GM19099 (cell line): ENCODE measurements around the gene PROCR.

Source experiments
- POLR2A ChIP-seq: IDR thresholded peaks from 3 replicates; pipeline ENCODE4 v1.6.1; 2011; ENCODE audit warnings: low read depth; ENCODE audit not compliant: insufficient read length; ENCODE audit errors: extremely low read depth

Gene PROCR

DNA sequence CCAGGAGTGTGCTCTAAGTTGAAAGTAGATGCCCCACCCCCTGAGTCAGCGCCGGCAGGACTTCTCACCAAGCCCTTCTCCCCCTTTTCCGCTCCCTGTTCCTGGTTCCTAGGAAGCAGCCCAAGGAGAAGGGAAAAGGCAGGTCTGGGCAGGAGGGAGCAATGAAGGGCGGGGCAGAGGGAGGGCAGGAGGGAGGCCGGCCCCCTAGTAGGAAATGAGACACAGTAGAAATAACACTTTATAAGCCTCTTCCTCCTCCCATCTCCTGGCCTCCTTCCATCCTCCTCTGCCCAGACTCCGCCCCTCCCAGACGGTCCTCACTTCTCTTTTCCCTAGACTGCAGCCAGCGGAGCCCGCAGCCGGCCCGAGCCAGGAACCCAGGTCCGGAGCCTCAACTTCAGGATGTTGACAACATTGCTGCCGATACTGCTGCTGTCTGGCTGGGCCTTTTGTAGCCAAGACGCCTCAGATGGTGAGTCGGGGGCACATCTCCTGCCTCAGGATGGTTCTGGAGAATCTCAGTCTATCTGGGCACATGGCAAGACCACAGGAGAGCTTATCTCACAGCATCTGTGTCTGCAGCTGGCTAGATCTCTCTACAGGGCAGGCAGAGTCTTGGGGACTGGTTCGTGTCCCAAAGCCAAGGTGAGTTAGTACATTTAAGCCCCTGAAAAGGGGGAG is at the start of gene PROCR:
Gene PROCR, plus strand, starts transcription at position 320 of the 681 bp plus-strand sequence. Its CDS starts 83 bp downstream, at position 403.
- no peak for TF ChIP-seq POLR2A

DNA sequence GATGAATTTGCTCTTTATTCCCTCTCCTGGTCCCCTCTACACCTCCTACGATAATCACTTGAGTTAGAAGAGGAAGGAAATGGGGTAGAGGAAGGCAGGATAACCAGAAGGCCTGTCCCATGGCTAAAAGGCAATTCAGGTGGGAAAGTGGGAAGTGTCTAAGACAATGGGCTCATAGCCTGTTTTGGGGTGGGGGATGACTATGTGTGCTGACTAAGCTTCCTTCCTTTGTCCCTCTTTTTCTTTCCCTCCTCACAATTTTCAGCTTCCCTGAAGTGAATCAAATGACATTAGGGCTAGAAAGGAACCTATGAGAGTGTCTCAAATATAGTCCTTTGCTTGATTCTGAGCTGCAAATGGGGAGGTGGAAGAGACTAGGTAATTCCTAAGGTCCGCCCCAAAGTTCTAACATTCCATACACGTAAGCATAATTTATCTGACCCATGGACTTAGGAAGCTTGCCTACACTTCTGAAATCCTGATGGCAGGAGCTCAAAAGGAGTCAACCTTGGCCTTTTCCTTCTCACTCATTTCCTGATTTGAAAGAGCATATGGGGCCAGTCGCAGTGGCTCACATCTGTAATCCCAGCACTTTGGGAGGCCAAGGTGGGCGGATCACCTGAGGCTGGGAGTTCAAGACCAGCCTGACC is 49.0 kb upstream of the PROCR start:
- TF ChIP-seq POLR2A: no peak

GRCh38 chr20:35125753-35126152 is 46.1 kb upstream of the PROCR start:
- no peak for TF ChIP-seq POLR2A

GRCh38 chr20:35129647-35130069 is 42.2 kb upstream of the PROCR start:
- TF ChIP-seq POLR2A: no peak

DNA sequence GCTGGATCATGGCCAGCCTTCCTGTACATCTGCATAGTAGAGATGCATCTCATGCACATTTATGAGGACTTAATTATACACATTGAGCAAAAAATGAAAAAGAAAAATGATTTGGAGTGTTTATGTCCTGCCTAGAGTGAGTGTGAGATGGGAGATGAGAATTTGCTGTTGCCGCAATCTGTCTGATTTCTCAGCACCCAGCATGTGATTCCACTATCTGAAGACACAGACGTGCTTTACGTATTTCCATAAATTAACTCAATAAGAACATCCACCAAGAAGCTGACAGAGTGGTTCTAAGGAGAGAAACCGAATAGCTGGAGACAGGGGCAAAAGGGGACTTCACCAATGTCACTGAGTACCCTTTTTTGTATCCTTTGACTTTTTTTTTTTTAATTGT is 39.9 kb upstream of the PROCR start:
- TF ChIP-seq POLR2A: no peak

GRCh38 chr20:35133031-35133430 is 38.8 kb upstream of the PROCR start:
- no peak for TF ChIP-seq POLR2A

DNA sequence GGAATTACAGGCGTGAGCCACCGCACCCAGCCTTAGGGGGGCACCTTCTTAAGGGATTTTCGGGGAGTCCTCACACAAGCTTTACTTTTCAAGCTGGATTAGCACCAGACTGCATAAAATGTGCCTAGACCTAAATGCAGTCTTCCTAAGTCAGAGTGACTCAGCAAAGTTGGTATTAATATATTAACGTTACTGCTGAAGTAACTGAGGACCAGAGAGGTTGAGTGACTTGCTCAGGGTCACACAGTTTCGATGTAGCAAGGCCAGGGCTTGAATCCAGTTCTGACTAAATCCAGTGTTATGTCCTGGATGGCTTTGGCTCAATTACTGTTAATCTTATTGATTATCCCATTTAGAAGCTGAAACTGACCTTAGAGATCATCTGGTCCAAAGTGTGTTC is 38.1 kb upstream of the PROCR start:
- no peak for TF ChIP-seq POLR2A

DNA sequence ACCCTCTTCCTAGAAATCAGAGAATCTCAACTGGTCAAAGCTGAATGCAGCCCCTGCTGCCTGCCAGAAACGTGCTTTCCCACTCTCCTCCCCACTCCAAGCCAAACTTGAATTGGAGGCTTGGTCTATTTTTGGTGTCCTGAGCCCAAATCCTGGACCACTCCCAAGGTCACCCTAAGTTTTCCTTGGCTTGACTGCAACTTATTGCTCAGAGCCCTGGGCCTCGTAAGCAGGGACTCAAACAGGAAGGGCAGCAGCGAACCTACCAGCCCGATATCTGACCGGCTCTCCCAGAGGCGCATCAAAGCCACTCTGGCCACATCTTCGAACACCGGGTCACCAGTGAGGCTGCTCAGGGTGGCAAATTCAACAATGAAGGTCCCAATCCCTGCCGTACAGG is 37.4 kb upstream of the PROCR start:
- TF ChIP-seq POLR2A: no peak

- TF ChIP-seq POLR2A: no peak
Measured at GRCh38 chr20:35134880-35135279, 37.0 kb upstream of the PROCR start.

DNA sequence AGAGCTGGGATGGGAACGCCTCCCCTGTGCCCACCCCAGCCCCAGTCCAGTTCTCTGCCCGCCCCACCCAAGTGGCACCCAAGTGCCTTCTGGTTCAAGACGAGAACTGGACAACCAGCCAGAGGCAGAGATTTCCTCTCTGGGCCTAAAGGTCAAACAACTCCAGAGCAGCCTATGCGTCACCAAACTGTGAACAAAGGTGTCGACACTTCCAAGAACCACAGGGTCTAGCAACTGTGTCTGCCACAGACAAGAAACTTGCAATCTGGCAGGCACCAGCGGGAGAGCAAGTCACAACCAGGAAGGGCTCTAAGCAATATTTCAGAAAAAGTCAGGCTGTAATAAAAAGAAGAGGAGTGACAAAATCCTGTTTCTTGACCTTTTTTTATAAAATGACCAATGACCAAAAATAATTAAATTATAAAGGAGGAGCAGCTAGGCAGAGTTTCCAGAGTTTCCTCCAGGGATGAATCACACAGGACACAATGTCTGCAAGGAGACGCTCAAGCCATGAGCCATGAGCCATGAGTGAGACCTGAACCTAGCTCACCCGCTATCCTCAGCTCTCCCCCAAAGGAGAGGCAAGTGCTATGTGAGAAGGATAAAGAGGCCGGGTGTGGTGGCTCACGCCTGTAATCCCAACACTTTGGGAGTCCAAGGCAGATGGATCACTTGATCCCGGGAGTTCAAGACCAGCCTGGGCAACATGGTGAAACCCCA is 35.8 kb upstream of the PROCR start:
- TF ChIP-seq POLR2A: no peak

DNA sequence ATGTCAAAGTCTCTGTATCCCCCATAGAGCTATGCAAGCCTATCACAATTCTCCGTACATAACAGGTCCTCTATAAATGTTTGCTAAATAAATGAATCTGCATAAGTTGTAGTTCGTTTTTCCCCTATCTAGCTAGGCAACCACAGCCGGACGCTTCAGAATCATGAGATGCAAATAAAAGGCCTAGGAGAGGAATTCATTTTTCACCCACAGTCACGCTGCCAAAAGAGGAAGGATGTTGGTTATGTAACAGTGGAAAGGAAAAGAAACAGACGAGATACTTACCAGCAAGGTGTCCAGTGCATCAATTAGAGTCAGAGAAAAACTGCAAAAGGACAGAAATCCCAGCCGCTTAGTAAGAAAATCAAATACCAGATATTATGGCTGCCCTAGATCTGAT is 27.2 kb upstream of the PROCR start:
- no peak for TF ChIP-seq POLR2A

DNA sequence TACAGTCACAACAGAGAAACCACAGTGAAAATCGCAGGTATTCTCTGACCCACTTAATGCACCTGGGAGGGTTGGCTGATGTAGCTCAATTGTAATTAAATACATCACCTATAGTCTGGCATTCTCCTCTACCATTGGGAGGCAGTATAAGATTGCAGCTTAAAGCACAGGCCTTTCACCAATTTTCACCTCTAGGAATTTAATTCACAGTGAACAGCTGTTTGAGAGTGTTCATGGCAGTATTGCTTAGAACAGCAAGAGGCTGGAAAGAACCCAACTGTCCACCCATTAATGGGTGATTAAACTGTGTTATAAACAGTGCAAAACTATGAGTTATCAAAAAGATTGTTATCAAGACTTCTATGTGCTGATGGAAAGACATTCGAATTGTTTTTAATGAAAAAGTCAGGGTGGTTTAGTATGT is 26.7 kb upstream of the PROCR start:
- TF ChIP-seq POLR2A: no peak

DNA sequence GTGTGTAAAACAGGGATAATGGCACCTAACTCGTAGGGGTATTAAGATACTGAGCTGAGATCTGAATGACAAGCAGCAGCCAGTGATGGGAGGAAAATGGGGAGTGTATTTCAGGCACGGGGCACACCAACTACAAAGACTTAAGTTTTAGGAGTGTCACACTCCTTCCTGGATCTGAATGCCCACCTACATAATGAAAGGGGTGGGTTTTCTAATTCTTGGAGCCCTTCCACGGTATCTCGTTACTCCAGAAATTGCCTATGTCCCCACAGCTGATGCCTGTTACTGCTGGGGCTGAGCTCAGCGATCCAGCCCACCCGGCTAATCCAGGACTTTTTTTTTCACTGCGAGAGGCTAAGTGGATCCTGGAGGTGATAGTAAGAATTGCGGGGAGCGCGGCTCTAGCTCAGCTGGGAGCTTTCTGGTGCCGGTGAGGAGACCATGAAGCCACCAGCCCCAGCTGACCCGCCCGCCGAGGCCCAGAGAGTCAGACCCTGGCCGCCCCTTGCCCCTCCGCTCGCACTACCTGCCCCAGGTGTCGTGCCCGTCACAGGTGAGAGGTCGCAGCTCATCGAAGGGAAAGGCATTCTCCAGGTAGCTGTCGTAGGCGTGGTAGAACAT is 25.5 kb upstream of the PROCR start:
- TF ChIP-seq POLR2A: no peak

- peak; percentile 90 for TF ChIP-seq POLR2A
Measured at GRCh38 chr20:35146920-35147574, 24.8 kb upstream of the PROCR start, which contains the start of gene EDEM2. Gene EDEM2, minus strand, starts transcription at chr20:35147336. Its CDS starts 78 bp downstream, at chr20:35147258.
